Endothelial cell of umbilical vein (primary cell): Measurements from ENCODE around the gene RIBC2. TPM values are rescaled to one million over a fixed set of nuclear protein-coding genes. Genes with fewer than 3 reads are reported as not detected.

Source experiments
- BruUV-seq: library from RNA; stranded (reverse); fragments of 400-500 nt; replicated peaks from 2 replicates; lab custom pipeline; 2021; lab: Mats Ljungman, UMichigan
- CTCF ChIA-PET: fragments of 300-600, 350-600 bp; sonication (Branson Sonifier 250); formaldehyde crosslinking; loops from one replicate; lab custom pipeline; 2021; ENCODE audit warnings: antibody characterized with exemption, inconsistent platforms; lab: Charles Lee
- POLR2A ChIA-PET: fragments of 300-600, 350-600 bp; sonication (Branson Sonifier 250); formaldehyde crosslinking; loops from one replicate; lab custom pipeline; 2021; ENCODE audit warnings: antibody characterized with exemption, inconsistent platforms; lab: Charles Lee
- DNase-seq: peaks from one replicate; pipeline ENCODE4 v3.0.0-alpha.2; 2011; ENCODE audit warnings: low read depth, low spot score
- FAIRE-seq: peaks from 2 replicates; lab custom pipeline; 2011; peaks lifted over from hg19 to GRCh38; lab: Jason Lieb, UNC
- H2AFZ ChIP-seq: 2 replicates; pipeline ENCODE4 v1.6.0; 2012; ENCODE audit warnings: low read depth, low read length, control low read depth, inconsistent platforms
- H3K27ac ChIP-seq: 2 replicates; pipeline ENCODE4 v1.5.1; 2011; ENCODE audit warnings: low read depth, mild to moderate bottlenecking, control low read depth, low read length, moderate library complexity; ENCODE audit not compliant: insufficient read depth
- H3K27me3 ChIP-seq, 2 experiments: 2 replicates each; pipeline versions ENCODE4 v1.6.0 to v1.6.1; 2011; ENCODE audit warnings: low read length in 2 of 2, mixed read lengths in 1 of 2; ENCODE audit not compliant: control insufficient read depth in 2 of 2, insufficient read depth in 2 of 2
- H3K36me3 ChIP-seq, 2 experiments: 2 replicates in 1 of 2; 3 replicates in 1 of 2; pipeline ENCODE4 v1.5.1; 2011; ENCODE audit warnings: low read length in 2 of 2, mild to moderate bottlenecking in 1 of 2, moderate library complexity in 1 of 2; ENCODE audit not compliant: control insufficient read depth in 2 of 2, insufficient read depth in 2 of 2; ENCODE audit errors: extremely low read depth in 1 of 2
- H3K4me1 ChIP-seq: 3 replicates; pipeline ENCODE4 v1.5.1; 2011; ENCODE audit warnings: mild to moderate bottlenecking, low read length; ENCODE audit not compliant: control insufficient read depth, insufficient read depth; ENCODE audit errors: extremely low read depth
- H3K4me2 ChIP-seq: 2 replicates; pipeline ENCODE4 v1.6.1; 2011; ENCODE audit warnings: low read length, control low read depth, mixed read lengths; ENCODE audit not compliant: insufficient read depth
- H3K4me3 ChIP-seq, 3 experiments: fragments of 200-600 bp in 1 of 3; sonication (generic), shearing (Covaris generic) in 1 of 3; replicated peaks in 1 of 3; 2 replicates each; pipeline ENCODE4 v1.5.1; 2011 to 2016; ENCODE audit warnings: control low read depth in 3 of 3, low read length in 3 of 3, mild to moderate bottlenecking in 2 of 3, inconsistent platforms in 1 of 3, low read depth in 1 of 3, moderate library complexity in 1 of 3; ENCODE audit not compliant: insufficient read depth in 1 of 3
- H3K79me2 ChIP-seq: 2 replicates; pipeline ENCODE4 v1.6.0; 2012; ENCODE audit warnings: low read length, inconsistent platforms; ENCODE audit not compliant: control insufficient read depth, insufficient read depth
- H3K9ac ChIP-seq: replicated peaks from 2 replicates; pipeline ENCODE3; 2011; ENCODE audit warnings: low read length, control low read depth; ENCODE audit not compliant: insufficient read depth; ENCODE audit errors: extremely low read depth
- H3K9me1 ChIP-seq: replicated peaks from 3 replicates; pipeline ENCODE4 v1.6.0; 2011; ENCODE audit warnings: mild to moderate bottlenecking, low read length; ENCODE audit not compliant: control insufficient read depth, insufficient read depth; ENCODE audit errors: extremely low read depth
- H3K9me3 ChIP-seq: replicated peaks from 2 replicates; pipeline ENCODE4 v1.5.1; 2012; ENCODE audit warnings: low read length, inconsistent platforms; ENCODE audit not compliant: control insufficient read depth, insufficient read depth
- H4K20me1 ChIP-seq: replicated peaks from 2 replicates; pipeline ENCODE3; 2011; ENCODE audit warnings: mild to moderate bottlenecking, low read length; ENCODE audit not compliant: control insufficient read depth, insufficient read depth; ENCODE audit errors: extremely low read depth
- CTCF ChIP-seq, 2 donors: IDR thresholded peaks; 1 replicate in 1 of 2; 2 replicates in 1 of 2; pipeline ENCODE4 v1.5.1; 2011; ENCODE audit warnings: low read length in 2 of 2, mild to moderate bottlenecking in 2 of 2, moderate library complexity in 2 of 2, control low read depth in 1 of 2, inconsistent platforms in 1 of 2, low read depth in 1 of 2; ENCODE audit not compliant: insufficient read depth in 1 of 2; ENCODE audit errors: extremely low read depth in 1 of 2
- EZH2 ChIP-seq: IDR thresholded peaks from 2 replicates; pipeline ENCODE4 v1.6.1; 2012; ENCODE audit warnings: borderline replicate concordance, low read depth, mild to moderate bottlenecking, moderate library complexity, low read length, inconsistent platforms; ENCODE audit not compliant: severe bottlenecking
- FOS ChIP-seq: IDR thresholded peaks from 2 replicates; pipeline ENCODE4 v1.6.1; 2011; ENCODE audit warnings: mild to moderate bottlenecking, low read length, moderate library complexity, borderline replicate concordance; ENCODE audit not compliant: insufficient read depth
- GATA2 ChIP-seq: IDR thresholded peaks from 2 replicates; pipeline ENCODE4 v1.7.0; 2011; ENCODE audit warnings: low read depth, mild to moderate bottlenecking, moderate library complexity, mixed read lengths, low read length; ENCODE audit not compliant: insufficient read length, insufficient read depth
- JUN ChIP-seq: IDR thresholded peaks from 2 replicates; pipeline ENCODE4 v1.6.1; 2011; ENCODE audit warnings: borderline replicate concordance, low read depth; ENCODE audit not compliant: insufficient read length, insufficient read depth
- POLR2A ChIP-seq: IDR thresholded peaks from 2 replicates; pipeline ENCODE4 v1.6.1; 2012; ENCODE audit warnings: low read depth, mild to moderate bottlenecking, control low read depth, low read length
- POLR2AphosphoS5 ChIP-seq: IDR thresholded peaks from 2 replicates; pipeline ENCODE4 v1.6.1; 2012; ENCODE audit warnings: low read depth, mild to moderate bottlenecking, control low read depth, low read length, moderate library complexity; ENCODE audit not compliant: insufficient read depth
- dilution Hi-C: fragments of 300-500 bp; cut with MboI; formaldehyde crosslinking; loops from one replicate; pipeline ENCODE4 v1.15.0; 2019; ENCODE audit warnings: low sequenced_read_pairs; ENCODE audit not compliant: extremely low pct_ligation_motif_present
- intact Hi-C: fragments of 100-400 bp; cut with micrococcal nuclease; formaldehyde crosslinking; loops from one replicate; pipeline ENCODE4 v1.10.0; 2022
- polyA plus RNA-seq, 4 experiments: library from polyadenylated mRNA; depleted of rRNA in 3 of 4; stranded (reverse) in 3 of 4; unstranded in 1 of 4; fragments of >200 nt; gene quantifications; 2 replicates each; pipeline versions ENCODE4 v1.2.1 to v1.2.3, GENCODE V29; 2011 to 2012; ENCODE audit warnings: missing spikeins in 1 of 4
- total RNA-seq: library from RNA; stranded (reverse); gene quantifications from 2 replicates; pipeline ENCODE4 v1.2.3, GENCODE V29; 2021
- TF ChIP-seq, protein P1 (sequence below): IDR thresholded peaks from 2 replicates; pipeline ENCODE4 v1.6.1; 2011; ENCODE audit not compliant: insufficient read depth, insufficient read length

RIBC2 gene
- total and polyA plus RNA-seq, 2 donors (not counting 3 experiments of a cell fraction or from before 2014, with no cell fraction given): 1.2 to 5.7 TPM

DNA sequence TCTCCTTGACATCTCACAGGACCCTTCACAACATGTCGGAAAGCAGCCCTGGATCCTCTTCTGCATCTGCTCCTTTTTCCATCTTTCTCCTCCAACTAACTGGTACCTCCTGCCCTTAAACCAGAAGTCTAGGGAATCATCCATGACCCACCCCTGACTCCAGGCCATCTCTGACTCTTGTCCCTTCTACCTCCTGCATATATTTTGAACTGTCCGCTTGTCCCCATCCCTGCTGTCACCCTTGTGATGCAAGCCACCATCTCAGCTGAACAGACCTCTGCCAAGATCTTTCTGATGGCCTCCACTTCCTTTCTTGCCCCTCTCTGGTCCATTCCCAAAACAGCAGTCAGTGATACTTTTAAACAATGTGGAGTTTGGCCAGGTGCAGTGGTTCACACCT is 7.0 kb downstream of the RIBC2 start:
- no peak overlapping the region for H2AFZ ChIP-seq
- no peak overlapping the region for H3K4me2 ChIP-seq
- FAIRE-seq (no peak), DNase-seq (no peak)
- ChIA-PET CTCF (no interaction called here), POLR2A (interaction anchor here (0.6 kb wide), 1 partner anchor 19 kb away, joined by 3 read pairs; no protein-coding TSS in a partner anchor)
- BruUV-seq: no TSS peak
- intact Hi-C loops (no loop called here), dilution Hi-C loops (no loop called here)
- no peaks in the 10 kb centered on the region for H3K4me1 ChIP-seq
- no peaks in the 10 kb centered on the region for H3K9me1 ChIP-seq
- H4K20me1 ChIP-seq: no peaks in the 10 kb centered on the region
- no peaks in the 10 kb centered on the region for H3K9me3 ChIP-seq
- H3K36me3 ChIP-seq: no peaks in the 10 kb centered on the region
- H3K79me2 ChIP-seq: no peaks in the 10 kb centered on the region
- no peak overlapping the region for H3K27ac ChIP-seq
- TF ChIP-seq, protein P1, sequence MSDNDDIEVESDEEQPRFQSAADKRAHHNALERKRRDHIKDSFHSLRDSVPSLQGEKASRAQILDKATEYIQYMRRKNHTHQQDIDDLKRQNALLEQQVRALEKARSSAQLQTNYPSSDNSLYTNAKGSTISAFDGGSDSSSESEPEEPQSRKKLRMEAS: no peak
- TF ChIP-seq CTCF (IDR thresholded peaks at IDR 0.05; ENCODE audit: extremely low read depth in 1 of 2, insufficient read depth in 1 of 2, low read depth in 1 of 2, low read length in 2 of 2): no peak
- TF ChIP-seq POLR2A: no peak
- TF ChIP-seq FOS: no peak
- TF ChIP-seq JUN: no peak
- TF ChIP-seq EZH2: no peak
- no peak for TF ChIP-seq GATA2
- no peak for TF ChIP-seq POLR2AphosphoS5
- H3K27me3 ChIP-seq: no peaks in the 10 kb centered on the region
- no peak overlapping the region for H3K4me3 ChIP-seq
- H3K9ac ChIP-seq: no peak overlapping the region
